Ishikawa (cell line): Measurements from ENCODE around the gene MTHFD1L.

ENCODE experiments used
- CEBPB ChIP-seq: IDR thresholded peaks from 2 replicates; pipeline ENCODE4 v1.6.1; 2012
- CREB1 ChIP-seq: IDR thresholded peaks from 2 replicates; pipeline ENCODE4 v1.6.1; 2012; ENCODE audit warnings: low read depth
- EGR1 ChIP-seq: IDR thresholded peaks from 2 replicates; pipeline ENCODE4 v1.6.1; 2012
- EP300 ChIP-seq: IDR thresholded peaks from 2 replicates; pipeline ENCODE4 v1.6.1; 2012; ENCODE audit warnings: borderline replicate concordance
- FOXM1 ChIP-seq: IDR thresholded peaks from 2 replicates; pipeline ENCODE4 v1.6.1; 2012; ENCODE audit warnings: low read depth, borderline replicate concordance
- NFIC ChIP-seq: IDR thresholded peaks from 2 replicates; pipeline ENCODE4 v1.6.1; 2012
- RAD21 ChIP-seq: IDR thresholded peaks from 2 replicates; pipeline ENCODE4 v1.6.1; 2012; ENCODE audit warnings: low read depth
- TAF1 ChIP-seq: IDR thresholded peaks from 2 replicates; pipeline ENCODE4 v1.6.1; 2012; ENCODE audit warnings: low read depth, mild to moderate bottlenecking
- TCF12 ChIP-seq: IDR thresholded peaks from 2 replicates; pipeline ENCODE4 v1.6.1; 2012; ENCODE audit warnings: low read depth
- TEAD4 ChIP-seq: IDR thresholded peaks from 2 replicates; pipeline ENCODE4 v1.6.1; 2012
- YY1 ChIP-seq: IDR thresholded peaks from 2 replicates; pipeline ENCODE4 v1.6.1; 2012; ENCODE audit warnings: low read depth
- ZBTB7A ChIP-seq: IDR thresholded peaks from 2 replicates; pipeline ENCODE4 v1.6.1; 2012; ENCODE audit warnings: low read depth
- TF ChIP-seq, protein P1 (sequence below): IDR thresholded peaks from 2 replicates; pipeline ENCODE4 v1.6.1; 2012; ENCODE audit warnings: low read depth, mild to moderate bottlenecking
- TF ChIP-seq, protein P2 (sequence below): IDR thresholded peaks from 2 replicates; pipeline ENCODE4 v1.6.1; 2012
- TF ChIP-seq, protein P3 (sequence below): IDR thresholded peaks from 2 replicates; pipeline ENCODE4 v1.6.1; 2012

Gene MTHFD1L

DNA sequence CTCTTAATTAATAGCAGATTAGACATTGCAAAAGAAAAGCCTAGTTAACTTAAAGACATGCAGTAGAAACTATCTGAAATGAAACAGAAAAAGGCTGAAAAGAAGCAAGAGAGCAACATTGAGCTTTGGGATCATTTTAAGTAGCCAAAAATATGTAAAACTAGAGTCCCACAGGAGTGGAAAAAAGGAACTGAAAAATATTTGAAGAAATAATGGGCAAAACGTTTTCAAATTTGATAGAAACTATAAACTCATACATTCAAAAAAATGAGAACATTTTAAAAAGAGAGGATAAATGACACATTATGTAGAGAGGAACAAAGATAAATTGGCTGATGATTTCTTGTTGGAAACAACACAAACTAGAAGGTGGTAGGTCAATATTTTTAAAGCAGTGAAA lies 208.2 kb downstream of the MTHFD1L start:
- TF ChIP-seq, protein P1, sequence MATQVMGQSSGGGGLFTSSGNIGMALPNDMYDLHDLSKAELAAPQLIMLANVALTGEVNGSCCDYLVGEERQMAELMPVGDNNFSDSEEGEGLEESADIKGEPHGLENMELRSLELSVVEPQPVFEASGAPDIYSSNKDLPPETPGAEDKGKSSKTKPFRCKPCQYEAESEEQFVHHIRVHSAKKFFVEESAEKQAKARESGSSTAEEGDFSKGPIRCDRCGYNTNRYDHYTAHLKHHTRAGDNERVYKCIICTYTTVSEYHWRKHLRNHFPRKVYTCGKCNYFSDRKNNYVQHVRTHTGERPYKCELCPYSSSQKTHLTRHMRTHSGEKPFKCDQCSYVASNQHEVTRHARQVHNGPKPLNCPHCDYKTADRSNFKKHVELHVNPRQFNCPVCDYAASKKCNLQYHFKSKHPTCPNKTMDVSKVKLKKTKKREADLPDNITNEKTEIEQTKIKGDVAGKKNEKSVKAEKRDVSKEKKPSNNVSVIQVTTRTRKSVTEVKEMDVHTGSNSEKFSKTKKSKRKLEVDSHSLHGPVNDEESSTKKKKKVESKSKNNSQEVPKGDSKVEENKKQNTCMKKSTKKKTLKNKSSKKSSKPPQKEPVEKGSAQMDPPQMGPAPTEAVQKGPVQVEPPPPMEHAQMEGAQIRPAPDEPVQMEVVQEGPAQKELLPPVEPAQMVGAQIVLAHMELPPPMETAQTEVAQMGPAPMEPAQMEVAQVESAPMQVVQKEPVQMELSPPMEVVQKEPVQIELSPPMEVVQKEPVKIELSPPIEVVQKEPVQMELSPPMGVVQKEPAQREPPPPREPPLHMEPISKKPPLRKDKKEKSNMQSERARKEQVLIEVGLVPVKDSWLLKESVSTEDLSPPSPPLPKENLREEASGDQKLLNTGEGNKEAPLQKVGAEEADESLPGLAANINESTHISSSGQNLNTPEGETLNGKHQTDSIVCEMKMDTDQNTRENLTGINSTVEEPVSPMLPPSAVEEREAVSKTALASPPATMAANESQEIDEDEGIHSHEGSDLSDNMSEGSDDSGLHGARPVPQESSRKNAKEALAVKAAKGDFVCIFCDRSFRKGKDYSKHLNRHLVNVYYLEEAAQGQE, result no peak
- TF ChIP-seq CEBPB, result no peak
- no peak for TF ChIP-seq NFIC
- TF ChIP-seq, protein P2, sequence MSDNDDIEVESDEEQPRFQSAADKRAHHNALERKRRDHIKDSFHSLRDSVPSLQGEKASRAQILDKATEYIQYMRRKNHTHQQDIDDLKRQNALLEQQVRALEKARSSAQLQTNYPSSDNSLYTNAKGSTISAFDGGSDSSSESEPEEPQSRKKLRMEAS, result no peak
- TF ChIP-seq EGR1, result no peak
- no peak for TF ChIP-seq TEAD4
- TF ChIP-seq TCF12, result no peak
- no peak for TF ChIP-seq ZBTB7A
- no peak for TF ChIP-seq CREB1
- TF ChIP-seq YY1, result no peak
- no peak for TF ChIP-seq FOXM1
- TF ChIP-seq, protein P3, sequence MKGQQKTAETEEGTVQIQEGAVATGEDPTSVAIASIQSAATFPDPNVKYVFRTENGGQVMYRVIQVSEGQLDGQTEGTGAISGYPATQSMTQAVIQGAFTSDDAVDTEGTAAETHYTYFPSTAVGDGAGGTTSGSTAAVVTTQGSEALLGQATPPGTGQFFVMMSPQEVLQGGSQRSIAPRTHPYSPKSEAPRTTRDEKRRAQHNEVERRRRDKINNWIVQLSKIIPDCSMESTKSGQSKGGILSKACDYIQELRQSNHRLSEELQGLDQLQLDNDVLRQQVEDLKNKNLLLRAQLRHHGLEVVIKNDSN, result no peak
- TF ChIP-seq EP300, result no peak
- no peak for TF ChIP-seq TAF1
- no peak for TF ChIP-seq RAD21

DNA sequence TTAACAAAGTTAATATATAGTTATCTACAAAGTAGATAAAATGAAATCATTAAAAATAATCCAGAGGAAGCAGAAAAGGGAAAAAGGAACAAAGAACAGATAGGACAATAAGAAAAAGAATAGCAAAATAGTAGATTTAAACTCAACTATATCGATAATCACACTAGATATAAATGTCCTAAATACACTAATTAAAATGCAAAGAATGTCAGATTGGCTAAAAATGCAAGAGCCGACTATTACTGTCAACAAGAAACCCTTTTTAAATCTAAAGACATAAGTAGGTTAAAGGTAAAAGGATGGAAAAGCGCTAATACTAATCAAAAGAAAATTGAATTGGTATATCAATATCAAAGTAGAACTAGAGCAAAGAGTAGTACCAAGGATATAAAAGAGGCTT lies 209.5 kb downstream of the MTHFD1L start:
- TF ChIP-seq CREB1 (no peak), RAD21 (no peak), YY1 (no peak), NFIC (no peak), EP300 (no peak), TCF12 (no peak)
- TF ChIP-seq, protein P1, result no peak

DNA sequence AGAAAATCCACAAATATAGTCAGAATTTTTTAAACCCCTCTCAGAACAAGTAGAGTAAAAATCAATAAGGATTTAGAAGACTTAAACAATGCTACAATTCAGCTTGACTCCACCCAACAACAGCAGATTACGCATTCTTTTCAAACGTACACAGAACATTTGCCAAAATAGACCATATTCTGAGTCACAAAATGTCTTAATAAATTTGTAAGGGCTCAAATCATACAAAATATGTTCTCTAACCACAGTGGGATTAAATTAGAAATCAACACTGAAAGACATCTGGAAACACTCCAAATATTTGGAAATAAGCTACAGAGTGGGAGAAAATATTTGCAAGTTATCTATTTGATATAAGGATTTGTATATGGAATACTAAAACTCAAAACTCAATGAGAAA lies 210.0 kb downstream of the MTHFD1L start:
- no peak for TF ChIP-seq YY1
- no peak for TF ChIP-seq TCF12
- TF ChIP-seq CEBPB, result no peak
- TF ChIP-seq NFIC, result no peak
- no peak for TF ChIP-seq RAD21
- TF ChIP-seq, protein P2, result no peak
- no peak for TF ChIP-seq CREB1
- no peak for TF ChIP-seq EP300
- TF ChIP-seq, protein P3, result no peak
- TF ChIP-seq FOXM1, result no peak
- TF ChIP-seq, protein P1, result no peak
- TF ChIP-seq TAF1, result no peak
- no peak for TF ChIP-seq ZBTB7A
- TF ChIP-seq TEAD4, result no peak
- no peak for TF ChIP-seq EGR1

DNA sequence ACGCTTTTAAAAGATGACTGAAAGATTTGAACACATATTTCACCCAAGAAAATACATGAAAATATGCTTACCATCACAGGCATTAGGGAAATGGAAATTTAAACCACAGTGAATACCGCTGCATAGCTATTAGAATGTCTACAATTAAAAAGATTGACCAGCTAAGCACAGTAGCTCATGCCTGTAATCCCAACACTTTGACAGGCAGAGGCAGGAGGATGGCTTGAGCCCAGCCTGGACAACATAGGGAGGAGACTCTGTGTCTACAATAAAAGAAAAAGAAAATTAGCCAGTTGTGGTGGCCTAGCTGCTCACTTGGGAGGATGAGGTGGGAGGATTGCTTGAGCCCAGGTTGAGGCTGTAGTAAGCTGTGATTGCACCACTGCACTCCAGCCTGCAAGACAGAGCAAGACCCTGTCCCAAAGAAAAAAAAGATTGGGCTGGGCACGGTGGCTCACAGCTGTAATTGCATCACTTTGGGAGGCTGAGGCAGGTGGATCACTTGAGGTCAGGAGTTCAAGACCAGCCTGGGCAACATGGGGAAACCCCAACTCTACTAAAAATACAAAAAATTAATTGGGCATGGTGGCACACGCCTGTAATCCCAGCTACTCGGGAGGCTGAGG lies 210.5 kb downstream of the MTHFD1L start:
- TF ChIP-seq RAD21 (no peak), YY1 (no peak), CEBPB (no peak), TAF1 (no peak), CREB1 (no peak)
- TF ChIP-seq, protein P3, result no peak

DNA sequence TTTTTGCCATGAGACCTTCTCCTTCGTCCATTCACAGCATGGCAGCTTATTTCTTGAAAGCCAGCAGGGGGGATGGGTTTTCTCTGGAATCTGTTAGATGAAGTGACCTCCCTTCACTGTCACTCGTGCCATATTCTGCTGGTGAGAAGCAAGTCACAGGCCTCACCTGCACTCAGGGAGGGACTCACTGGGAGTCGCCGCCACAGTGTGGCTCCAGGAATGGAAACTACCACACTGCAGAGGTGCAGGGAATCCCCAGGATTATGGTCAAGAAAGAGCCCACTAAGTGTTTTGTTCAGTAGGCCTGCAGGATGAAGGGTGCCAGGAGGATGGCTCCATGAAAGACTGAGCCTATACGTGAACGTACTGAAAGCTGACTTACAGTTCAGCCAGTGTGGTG lies 213.2 kb downstream of the MTHFD1L start:
- TF ChIP-seq EGR1, result no peak
- no peak for TF ChIP-seq YY1
